H4 (cell line): ENCODE measurements around the gene CHKB. TPM values are rescaled to one million over a fixed set of nuclear protein-coding genes. Genes with fewer than 3 reads are reported as not detected.

Source experiments
- DNase-seq: peaks from one replicate; pipeline ENCODE4 v3.0.0-alpha.2; 2015; ENCODE audit warnings: low spot score
- total RNA-seq: library from RNA; depleted of rRNA; stranded (reverse); fragments of >200 nt; shearing (Covaris generic); gene quantifications from 2 replicates; pipeline ENCODE4 v1.2.3, GENCODE V29; 2014

CHKB gene
- total RNA-seq, 1 experiment from 2014 or later: 12.1 TPM

DNA sequence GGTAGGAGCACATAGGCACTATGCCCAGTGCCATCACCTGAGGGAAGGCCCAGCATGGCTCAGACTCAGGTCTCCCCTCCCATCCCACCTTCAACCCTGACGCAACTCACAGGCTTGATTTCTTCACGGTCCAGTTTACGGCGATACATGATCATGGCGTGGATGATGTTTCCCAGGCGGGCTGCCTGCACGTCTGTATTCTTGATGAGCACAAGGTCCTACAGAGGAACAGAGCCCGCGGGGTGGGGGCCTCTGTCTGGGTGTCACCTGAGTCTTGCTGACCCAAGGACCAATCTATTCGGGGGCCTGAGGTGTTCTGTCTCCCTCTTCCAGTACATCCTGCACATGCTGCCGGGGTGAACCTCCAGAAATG, 8.3 kb downstream of the CHKB start:
- no peak for DNase-seq

GRCh38 chr22:50573491-50574382, 8.9 kb downstream of the CHKB start:
- DNase-seq: no peak

DNA sequence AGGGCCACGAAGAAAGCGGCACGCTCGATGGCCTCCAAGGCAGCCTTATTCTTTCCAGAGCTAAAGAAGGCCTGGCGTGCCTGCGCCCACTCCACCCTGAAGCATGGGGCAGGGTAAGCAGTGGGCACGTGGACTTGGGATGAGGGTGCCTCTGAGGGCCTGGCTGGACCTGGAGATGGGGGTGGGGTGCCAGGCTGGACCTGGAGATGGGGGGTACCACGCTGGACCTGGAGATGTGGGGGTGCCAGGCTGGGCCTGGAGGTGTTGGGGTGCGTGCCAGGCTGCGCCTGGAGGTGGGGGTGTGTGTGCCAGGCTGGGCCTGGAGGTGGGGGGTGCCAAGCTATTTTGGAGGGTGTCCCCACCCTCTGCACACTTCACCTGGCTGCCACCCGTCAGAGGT, 9.7 kb downstream of the CHKB start:
- no peak for DNase-seq

DNA sequence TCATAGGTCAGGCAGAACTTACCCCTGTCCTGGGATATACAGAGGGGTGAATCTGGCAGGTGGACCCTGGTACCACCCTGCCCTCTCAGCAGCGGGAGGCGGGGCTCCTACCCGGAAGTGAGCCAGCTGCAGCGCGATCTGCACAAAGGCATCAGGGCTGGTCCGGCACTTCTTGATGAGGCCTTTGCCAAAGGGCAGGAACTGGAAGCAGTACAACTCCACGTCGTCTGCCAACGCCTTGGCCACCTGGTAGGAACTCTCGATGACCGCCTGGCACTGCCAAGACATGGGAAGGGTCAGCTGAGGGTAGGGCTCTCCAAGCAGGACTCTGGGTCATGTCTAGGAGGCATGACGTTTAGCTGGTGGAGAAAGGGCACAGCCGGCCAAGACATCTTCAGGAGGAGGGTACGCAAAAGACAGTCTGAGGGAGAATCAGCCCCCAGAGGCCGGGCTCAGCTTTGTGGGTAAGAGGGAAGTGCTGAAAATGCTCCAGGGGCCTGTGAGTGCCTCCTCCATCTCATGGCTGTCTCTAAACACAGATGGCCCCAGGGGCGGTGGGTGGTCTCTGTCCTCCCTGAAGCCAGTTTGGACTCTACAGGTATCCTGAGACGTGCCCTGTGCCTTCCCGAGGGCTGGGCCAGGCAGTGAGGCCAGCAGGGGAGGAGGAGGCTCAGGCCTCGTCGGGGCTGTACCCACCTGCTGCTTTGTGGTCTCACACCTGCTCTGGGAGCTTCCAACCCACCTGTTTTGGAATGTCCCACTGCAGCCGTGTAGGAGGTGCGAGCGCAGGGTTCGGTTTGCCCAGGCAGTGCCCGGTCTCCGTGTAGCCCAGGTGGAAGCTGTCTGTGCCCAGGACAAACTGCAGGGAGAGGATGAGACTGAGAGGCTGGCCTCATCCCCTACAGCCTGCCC, 11.1 kb downstream of the CHKB start:
- DNase-seq: no peak

DNA sequence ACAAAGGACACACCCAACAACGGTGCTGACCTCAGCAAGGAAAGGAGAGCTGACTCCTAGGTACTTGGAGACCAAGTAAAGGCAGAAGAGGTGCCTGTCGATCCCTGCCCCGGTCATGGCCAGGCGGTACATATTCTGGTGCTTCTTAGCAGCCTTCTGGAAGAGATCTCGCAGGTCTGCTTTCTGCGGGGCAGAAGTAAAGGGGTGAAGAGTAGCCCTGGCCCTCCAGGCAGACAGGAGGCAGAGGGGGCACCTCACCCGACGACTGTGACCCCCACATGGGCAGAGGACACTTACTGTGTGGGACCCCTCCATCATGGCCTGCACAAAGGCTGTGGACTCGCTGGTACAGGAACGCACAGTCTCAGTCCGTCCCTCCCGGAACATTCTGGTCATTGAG, 11.8 kb downstream of the CHKB start:
- DNase-seq: no peak

- no peak for DNase-seq
Observed at GRCh38 chr22:50569896-50570535, 12.6 kb downstream of the CHKB start.

- no peak for DNase-seq
Observed at GRCh38 chr22:50569041-50569459, 13.6 kb downstream of the CHKB start.

- no peak for DNase-seq
Observed at GRCh38 chr22:50568626-50569025, 14.0 kb downstream of the CHKB start.

DNA sequence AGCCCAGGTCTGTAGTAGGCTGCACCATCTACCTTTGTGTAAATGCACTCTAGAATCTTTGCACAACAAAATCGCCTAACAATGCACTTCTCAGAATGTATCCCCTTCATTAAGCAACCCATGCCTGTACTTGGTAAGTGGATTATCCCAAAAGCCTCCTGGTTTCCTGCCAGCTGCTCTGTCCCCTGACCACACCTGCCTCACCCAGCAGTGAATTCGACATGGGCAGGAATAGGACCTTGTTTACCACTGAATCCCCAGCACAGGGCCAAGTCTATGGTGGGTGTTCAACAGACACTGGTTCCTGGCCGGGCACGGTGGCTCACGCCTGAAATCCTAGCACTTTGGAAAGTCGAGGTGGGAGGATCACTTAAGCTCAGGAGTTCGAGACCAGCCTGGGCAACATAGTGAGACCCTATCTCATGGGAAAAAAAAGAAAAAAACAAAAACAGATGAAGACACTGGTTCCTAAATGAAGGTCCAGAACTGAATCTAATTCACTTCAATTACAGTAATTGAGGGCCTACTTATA, 14.9 kb downstream of the CHKB start:
- DNase-seq: no peak

DNA sequence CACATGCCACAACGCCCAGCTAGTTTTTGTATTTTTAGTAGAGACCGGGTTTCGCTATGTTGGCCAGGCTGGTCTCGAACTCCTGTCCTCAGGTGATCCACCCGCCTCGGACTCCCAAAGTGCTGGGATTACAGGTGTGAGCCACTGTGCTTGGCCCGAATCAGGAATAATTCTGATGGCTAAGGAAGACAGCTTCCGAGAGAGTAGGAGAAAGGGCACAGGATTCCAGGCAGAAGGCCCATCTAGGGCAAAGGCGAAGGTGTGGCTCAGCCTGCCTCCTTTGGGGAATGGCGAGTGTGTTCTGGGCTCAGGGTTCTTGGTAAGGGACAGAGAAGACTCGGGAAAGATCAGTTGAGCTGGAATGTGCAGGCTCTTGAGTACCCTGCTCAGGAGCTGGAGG, 18.4 kb downstream of the CHKB start:
- no peak for DNase-seq

- no peak for DNase-seq
Observed at GRCh38 chr22:50563413-50564160, 19.1 kb downstream of the CHKB start.

DNA sequence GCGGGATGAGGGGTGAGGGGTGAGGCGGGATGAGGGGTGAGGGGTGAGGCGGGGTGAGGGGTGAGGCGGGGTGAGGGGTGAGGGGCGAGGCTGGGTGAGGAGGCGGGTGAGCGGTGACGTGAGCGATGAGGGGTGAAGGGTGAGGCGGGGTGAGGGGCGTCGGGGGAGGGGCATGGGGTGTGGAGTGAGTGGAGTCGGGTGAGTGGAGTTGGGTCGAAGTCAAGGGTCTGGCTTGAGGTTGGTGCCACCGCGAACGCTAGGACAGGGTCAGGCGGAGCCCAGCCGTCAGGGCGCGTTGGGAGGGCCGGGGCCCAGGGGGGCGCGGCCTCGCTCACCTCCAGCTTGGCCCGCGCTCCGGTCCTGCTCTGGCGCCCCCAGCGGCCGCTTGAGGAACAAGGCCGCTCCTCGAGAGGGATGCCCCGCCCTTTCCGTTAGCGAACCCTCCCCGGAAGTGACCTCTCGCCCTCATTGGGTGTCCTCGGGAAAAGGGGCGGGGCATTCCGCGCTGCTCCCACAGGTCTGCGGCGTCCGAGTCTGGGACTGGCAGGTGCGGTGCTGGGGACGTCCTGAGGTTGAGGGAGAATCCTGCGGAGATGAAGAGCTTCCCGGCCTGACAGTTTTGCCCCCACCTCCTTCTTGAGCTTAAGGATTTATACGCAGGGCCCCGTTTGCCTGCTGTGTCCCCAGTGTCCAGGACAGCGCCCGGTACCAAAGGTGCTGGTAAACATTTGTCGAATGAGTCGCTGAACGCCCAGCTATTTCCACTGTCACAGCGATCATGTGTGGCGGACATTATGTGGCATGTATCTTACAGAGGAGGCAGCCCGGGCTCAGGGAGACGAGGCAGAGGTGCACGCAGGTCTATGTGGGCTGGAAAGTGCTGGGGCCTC, 19.9 kb downstream of the CHKB start, which contains the start of gene SYCE3:
Gene SYCE3, minus strand, starts transcription at position 397 of the 890 bp plus-strand sequence. CDS start 6,514 bp downstream, outside the sequence.
- DNase-seq: peak; percentile 88

- no peak for DNase-seq
Observed at GRCh38 chr22:50561401-50562358, 21.0 kb downstream of the CHKB start.

DNA sequence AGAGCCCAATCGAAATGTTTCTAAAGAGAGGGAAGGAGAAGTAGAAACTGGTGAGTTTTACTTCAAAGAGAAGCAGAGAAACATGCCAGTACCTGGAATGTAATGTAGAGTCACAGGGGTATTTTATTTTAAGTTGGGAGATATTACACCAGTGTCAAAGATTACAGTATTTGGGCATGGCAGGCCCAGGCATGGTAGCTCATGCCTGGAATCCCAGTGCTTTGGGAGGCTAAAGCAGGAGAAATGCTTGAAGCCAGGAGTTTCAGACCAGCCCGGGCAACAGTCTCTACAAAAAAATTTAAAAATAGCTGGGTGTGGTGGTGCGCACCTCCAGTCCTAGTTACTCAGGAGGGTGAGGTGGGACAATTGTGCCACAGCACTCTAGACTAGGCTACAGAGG, 22.6 kb downstream of the CHKB start:
- DNase-seq: no peak

DNA sequence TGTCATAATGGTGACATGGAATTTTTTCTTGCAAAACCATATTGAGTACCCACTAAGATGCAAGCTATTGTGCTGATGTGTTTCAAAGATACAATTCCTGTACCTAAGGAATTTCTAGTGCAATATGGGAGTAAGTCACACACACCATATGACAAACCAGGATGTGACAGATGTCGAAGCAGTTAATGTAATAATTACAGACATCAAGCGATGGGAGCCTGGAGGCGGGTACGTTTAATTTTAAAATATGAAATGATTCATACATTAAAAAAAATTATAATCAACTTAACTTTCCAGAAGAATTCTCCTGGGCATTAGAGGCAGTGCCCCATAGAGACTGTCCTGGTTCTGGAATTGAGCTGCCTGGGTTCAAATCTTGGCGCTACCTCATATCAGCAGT, 25.9 kb downstream of the CHKB start:
- DNase-seq: no peak

- no peak for DNase-seq
Observed at GRCh38 chr22:50553310-50553709, 29.3 kb downstream of the CHKB start.

GRCh38 chr22:50551160-50551752, 31.4 kb downstream of the CHKB start:
- no peak for DNase-seq

DNA sequence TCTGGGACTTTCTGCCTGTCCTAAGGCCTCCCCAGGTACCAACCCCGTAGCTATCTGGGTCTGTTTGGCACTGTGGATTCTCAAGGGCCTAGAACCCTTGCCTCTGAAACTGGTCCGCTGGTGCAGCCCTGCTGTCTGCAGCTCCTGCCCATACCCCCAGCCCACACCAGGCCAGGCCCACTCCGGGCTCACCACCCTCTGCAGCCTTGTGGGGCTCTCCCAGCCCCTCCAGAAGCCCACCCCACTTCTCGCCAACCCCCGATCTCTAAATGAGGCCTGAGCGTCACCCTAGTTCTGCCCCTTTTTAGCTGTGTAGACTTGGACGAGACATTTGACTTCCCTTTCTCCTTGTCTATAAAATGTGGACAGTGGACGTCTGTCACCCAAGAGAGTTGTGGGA, 32.3 kb downstream of the CHKB start:
- no peak for DNase-seq
